ENCODE measurements around the gene CCDC137. TPM values are rescaled to one million over a fixed set of nuclear protein-coding genes. Genes with fewer than 3 reads are reported as not detected.
A peak's percentile ranks its signal among the peaks of the same experiment; 100 is the strongest.

The CCDC137 gene
- total RNA-seq, 1 donor from 2014 or later, result 25.6 TPM

GRCh38 chr17:81635431-81635830, 31.1 kb upstream of the CCDC137 start:
- Histone ChIP-seq H3K4me3 (ENCODE audit: low read depth, low read length) (peak overlapping the region; percentile 93), H3K27me3 (ENCODE audit: control insufficient read depth, insufficient read depth, low read length) (no peaks in the 10 kb centered on the region), H3K36me3 (ENCODE audit: control insufficient read depth, insufficient read depth, low read length) (no peaks in the 10 kb centered on the region)
- no peak for TF ChIP-seq CTCF (IDR thresholded peaks at IDR 0.05; ENCODE audit: insufficient read depth, low read length, poor library complexity, severe bottlenecking)
- no peak for DNase-seq (ENCODE audit: low read depth)

GRCh38 chr17:81635973-81636504, 30.5 kb upstream of the CCDC137 start:
- peak; percentile 9 for DNase-seq (ENCODE audit: low read depth)
- no peaks in the 10 kb centered on the region for H3K36me3 ChIP-seq (ENCODE audit: control insufficient read depth, insufficient read depth, low read length)
- H3K4me3 ChIP-seq (ENCODE audit: low read depth, low read length), result peak overlapping the region; percentile 93
- no peak for TF ChIP-seq CTCF (IDR thresholded peaks at IDR 0.05; ENCODE audit: insufficient read depth, low read length, poor library complexity, severe bottlenecking)
- no peaks in the 10 kb centered on the region for H3K27me3 ChIP-seq (ENCODE audit: control insufficient read depth, insufficient read depth, low read length)

GRCh38 chr17:81636505-81637288, 29.8 kb upstream of the CCDC137 start, which contains the start of the genes NPLOC4 and TSPAN10:
NPLOC4 (minus strand) TSS chr17:81637112; CDS start chr17:81636930, 182 bp downstream.
TSPAN10 (plus strand) TSS chr17:81637196; CDS start chr17:81642413, 5,217 bp downstream.
- no peak for TF ChIP-seq CTCF (IDR thresholded peaks at IDR 0.05; ENCODE audit: insufficient read depth, low read length, poor library complexity, severe bottlenecking)
- Histone ChIP-seq H3K36me3 (ENCODE audit: control insufficient read depth, insufficient read depth, low read length) (no peaks in the 10 kb centered on the region), H3K4me3 (ENCODE audit: low read depth, low read length) (peak within 1 kb of the TSS; percentile 93), H3K27me3 (ENCODE audit: control insufficient read depth, insufficient read depth, low read length) (no peaks in the 10 kb centered on the region)
- DNase-seq (ENCODE audit: low read depth), result peak; percentile 18

GRCh38 chr17:81638683-81639082, 27.9 kb upstream of the CCDC137 start:
- no peak overlapping the region for H3K4me3 ChIP-seq (ENCODE audit: low read depth, low read length)
- no peaks in the 10 kb centered on the region for H3K27me3 ChIP-seq (ENCODE audit: control insufficient read depth, insufficient read depth, low read length)
- TF ChIP-seq CTCF (IDR thresholded peaks at IDR 0.05; ENCODE audit: insufficient read depth, low read length, poor library complexity, severe bottlenecking), result no peak
- H3K36me3 ChIP-seq (ENCODE audit: control insufficient read depth, insufficient read depth, low read length), result no peaks in the 10 kb centered on the region
- no peak for DNase-seq (ENCODE audit: low read depth)

GRCh38 chr17:81640011-81640410, 26.5 kb upstream of the CCDC137 start:
- DNase-seq (ENCODE audit: low read depth), result no peak
- Histone ChIP-seq H3K36me3 (ENCODE audit: control insufficient read depth, insufficient read depth, low read length) (no peaks in the 10 kb centered on the region), H3K4me3 (ENCODE audit: low read depth, low read length) (no peak overlapping the region), H3K27me3 (ENCODE audit: control insufficient read depth, insufficient read depth, low read length) (no peaks in the 10 kb centered on the region)
- no peak for TF ChIP-seq CTCF (IDR thresholded peaks at IDR 0.05; ENCODE audit: insufficient read depth, low read length, poor library complexity, severe bottlenecking)

All from kidney epithelial cell (primary cell).